NCI-H524 treated with DMSO at 0.1 percent for 48 hours (cell line): ENCODE data around the gene EYA4.

Source experiments
- DNase-seq: peaks from one replicate; lab custom pipeline; 2025; lab: John Stamatoyannopoulos, UW

The EYA4 gene

GRCh38 chr6:133291671-133292070, 50.5 kb downstream of the EYA4 start:
- no peak for DNase-seq

- no peak for DNase-seq
These were observed 56.5 kb downstream of the EYA4 start for GRCh38 chr6:133297657-133298056.

- DNase-seq, result no peak
These were observed 57.2 kb downstream of the EYA4 start for GRCh38 chr6:133298335-133298734.

GRCh38 chr6:133298801-133299200, 57.6 kb downstream of the EYA4 start:
- no peak for DNase-seq

- DNase-seq, result no peak
These were observed 59.7 kb downstream of the EYA4 start for GRCh38 chr6:133300896-133301295.

- DNase-seq, result no peak
These were observed 60.7 kb downstream of the EYA4 start for GRCh38 chr6:133301835-133302234.

- DNase-seq, result no peak
These were observed 65.8 kb downstream of the EYA4 start for GRCh38 chr6:133306931-133307330.

GRCh38 chr6:133309579-133309978, 68.4 kb downstream of the EYA4 start:
- DNase-seq, result no peak

GRCh38 chr6:133312006-133312405, 70.8 kb downstream of the EYA4 start:
- DNase-seq, result no peak

- DNase-seq, result no peak
These were observed 71.9 kb downstream of the EYA4 start for GRCh38 chr6:133313068-133313467.

- DNase-seq, result no peak
These were observed 73.8 kb downstream of the EYA4 start for GRCh38 chr6:133314947-133315346.

GRCh38 chr6:133315811-133316210, 74.7 kb downstream of the EYA4 start:
- no peak for DNase-seq

GRCh38 chr6:133317704-133318103, 76.5 kb downstream of the EYA4 start:
- DNase-seq, result no peak

GRCh38 chr6:133326584-133326983, 85.4 kb downstream of the EYA4 start:
- DNase-seq, result peak; percentile 56

- no peak for DNase-seq
These were observed 92.7 kb downstream of the EYA4 start for GRCh38 chr6:133333852-133334251.

GRCh38 chr6:133337308-133337707, 96.2 kb downstream of the EYA4 start:
- DNase-seq, result no peak

- no peak for DNase-seq
These were observed 98.6 kb downstream of the EYA4 start for GRCh38 chr6:133339543-133340384.

GRCh38 chr6:133340557-133340956, 99.4 kb downstream of the EYA4 start:
- DNase-seq, result no peak

GRCh38 chr6:133341607-133342158, 100.5 kb downstream of the EYA4 start:
- no peak for DNase-seq

- no peak for DNase-seq
These were observed 102.1 kb downstream of the EYA4 start for GRCh38 chr6:133343220-133343619.

GRCh38 chr6:133348846-133349245, 107.7 kb downstream of the EYA4 start:
- no peak for DNase-seq

GRCh38 chr6:133350928-133351327, 109.8 kb downstream of the EYA4 start:
- no peak for DNase-seq

GRCh38 chr6:133352046-133352445, 110.9 kb downstream of the EYA4 start:
- DNase-seq, result no peak

- DNase-seq, result no peak
These were observed 111.9 kb downstream of the EYA4 start for GRCh38 chr6:133353061-133353460.
